Heart left ventricle (tissue), 13 donors: ENCODE results near the gene CACNA2D3.

Experiments
- POLR2A ChIP-seq, 2 donors: fragments of 450-650 bp; IDR thresholded peaks; one replicate each; pipeline ENCODE4 v1.6.1; 2017; ENCODE audit warnings: antibody characterized with exemption in 2 of 2, mild to moderate bottlenecking in 2 of 2, moderate library complexity in 2 of 2
- TF ChIP-seq, protein P1 (sequence below), 12 donors: fragments of 200-600 bp; sonication (generic) in 4 of 12; IDR thresholded peaks; one replicate each; pipeline versions ENCODE4 v1.5.0 to v1.8.0; 2018 to 2022; ENCODE audit warnings: antibody characterized with exemption in 12 of 12, mild to moderate bottlenecking in 5 of 12
- donor health status: ischemic (EF 13 %, LVEDD 7.1; RV severe dilation, severe dysfunction).
- donor health status: DM: no; HTN: yes; CAD: no.
- donor health status: DM: no; HTN: no; CAD: no.
- donor health status: ischemic (EF 25% LVEDD 6.9; RV normal size, moderate dysfunction).
- donor health status: ischemic (EF 25% LVEDD 5.7; RV mildly dilated, moderate dysfunction).
- donor health status: ischemic (EF 35%, LVEDD 5.7; RV mildly dilated, moderate dysfunction).
- donor health status: nonischemic (EF 11% LVEDD 7.7; RV severe dilation, severe dysfunction).
- donor health status: DM: yes; HTN: yes; CAD: no.
- donor health status: PGD.
- donor health status: ischemic (EF 29% LVEDD 5.4; RV normal size, mild dysfunction).
- donor health status: nonischemic (EF 23%, LVEDD 6.1; RV moderate dilation, normal function).

DNA sequence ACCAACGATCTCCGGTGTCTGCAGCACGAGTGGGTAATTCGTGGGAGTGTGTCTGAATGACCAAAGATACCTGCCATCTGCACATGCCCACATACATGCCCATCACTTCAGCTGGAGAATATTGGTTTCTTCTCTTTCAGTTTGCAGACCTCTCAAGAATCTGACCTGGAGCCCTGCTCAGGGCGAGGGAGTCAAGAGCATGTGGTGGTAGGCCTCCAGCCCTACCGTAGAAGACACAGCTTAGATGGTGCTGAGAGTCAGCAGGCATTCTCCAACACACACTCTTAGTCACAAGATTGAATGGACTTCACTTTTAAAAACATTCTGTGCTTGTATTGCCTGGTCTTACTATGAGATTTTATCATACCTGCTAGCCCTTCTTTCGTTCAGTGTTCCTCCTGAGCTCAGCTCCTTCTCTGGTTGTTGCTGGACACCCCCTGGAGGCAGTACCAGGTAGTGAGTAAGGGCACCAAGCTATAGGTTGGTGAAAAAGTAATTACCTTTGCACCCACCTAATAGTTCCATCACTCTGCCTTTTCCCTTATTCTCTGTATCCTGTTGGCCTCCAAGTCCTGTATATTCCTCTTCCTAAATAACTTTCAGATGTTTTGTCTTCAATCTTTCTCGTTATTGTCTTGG, 252.0 kb downstream of the CACNA2D3 start:
- TF ChIP-seq, protein P1, sequence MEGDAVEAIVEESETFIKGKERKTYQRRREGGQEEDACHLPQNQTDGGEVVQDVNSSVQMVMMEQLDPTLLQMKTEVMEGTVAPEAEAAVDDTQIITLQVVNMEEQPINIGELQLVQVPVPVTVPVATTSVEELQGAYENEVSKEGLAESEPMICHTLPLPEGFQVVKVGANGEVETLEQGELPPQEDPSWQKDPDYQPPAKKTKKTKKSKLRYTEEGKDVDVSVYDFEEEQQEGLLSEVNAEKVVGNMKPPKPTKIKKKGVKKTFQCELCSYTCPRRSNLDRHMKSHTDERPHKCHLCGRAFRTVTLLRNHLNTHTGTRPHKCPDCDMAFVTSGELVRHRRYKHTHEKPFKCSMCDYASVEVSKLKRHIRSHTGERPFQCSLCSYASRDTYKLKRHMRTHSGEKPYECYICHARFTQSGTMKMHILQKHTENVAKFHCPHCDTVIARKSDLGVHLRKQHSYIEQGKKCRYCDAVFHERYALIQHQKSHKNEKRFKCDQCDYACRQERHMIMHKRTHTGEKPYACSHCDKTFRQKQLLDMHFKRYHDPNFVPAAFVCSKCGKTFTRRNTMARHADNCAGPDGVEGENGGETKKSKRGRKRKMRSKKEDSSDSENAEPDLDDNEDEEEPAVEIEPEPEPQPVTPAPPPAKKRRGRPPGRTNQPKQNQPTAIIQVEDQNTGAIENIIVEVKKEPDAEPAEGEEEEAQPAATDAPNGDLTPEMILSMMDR (IDR thresholded peaks at IDR 0.05) = peak in 11 of 12 donors; percentile 23 to 59 (median 43)
- no peak for TF ChIP-seq POLR2A (IDR thresholded peaks at IDR 0.05)
